Calu3 (cell line): ENCODE measurements around the gene BIRC6. TPM values are rescaled to one million over a fixed set of nuclear protein-coding genes. Genes with fewer than 3 reads are reported as not detected.

Experiments
- BruUV-seq: library from RNA; stranded (reverse); fragments of 400-500 nt; replicated peaks from 2 replicates; lab custom pipeline; 2021; lab: Mats Ljungman, UMichigan
- CTCF ChIA-PET: fragments of 300-600 bp; sonication (Branson Sonifier 250); formaldehyde crosslinking; loops from one replicate; lab custom pipeline; 2022; ENCODE audit warnings: antibody characterized with exemption; lab: Charles Lee
- DNase-seq: peaks from one replicate; pipeline ENCODE4 v3.0.0; 2022
- H3K27ac Mint-ChIP-seq: one replicate; pipeline ENCODE4 v1.8.0; 2022; ENCODE audit warnings: mixed read lengths; ENCODE audit not compliant: unreplicated experiment
- H3K27me3 Mint-ChIP-seq: one replicate; pipeline ENCODE4 v1.8.0; 2022; ENCODE audit warnings: mixed read lengths; ENCODE audit not compliant: unreplicated experiment
- H3K36me3 Mint-ChIP-seq: one replicate; pipeline ENCODE4 v1.8.0; 2022; ENCODE audit warnings: mild to moderate bottlenecking, moderate library complexity, mixed read lengths; ENCODE audit not compliant: insufficient read depth, unreplicated experiment
- H3K4me1 Mint-ChIP-seq: one replicate; pipeline ENCODE4 v1.8.0; 2022; ENCODE audit warnings: mild to moderate bottlenecking, low read depth, mixed read lengths; ENCODE audit not compliant: unreplicated experiment
- H3K4me3 Mint-ChIP-seq: one replicate; pipeline ENCODE4 v1.8.0; 2022; ENCODE audit warnings: mild to moderate bottlenecking, low read depth, moderate library complexity, mixed read lengths; ENCODE audit not compliant: unreplicated experiment
- H3K9me3 Mint-ChIP-seq: one replicate; pipeline ENCODE4 v1.8.0; 2022; ENCODE audit warnings: low read depth, mixed read lengths; ENCODE audit not compliant: unreplicated experiment
- CTCF ChIP-seq: fragments of 200-600 bp; IDR thresholded peaks from one replicate; pipeline ENCODE4 v1.8.0; 2022; ENCODE audit warnings: antibody characterized with exemption; ENCODE audit not compliant: unreplicated experiment
- intact Hi-C: fragments of 100-400 bp; cut with micrococcal nuclease; formaldehyde crosslinking; loops from one replicate; pipeline ENCODE4 v1.10.0; 2022; ENCODE audit not compliant: unreplicated experiment
- total RNA-seq: library from RNA; stranded (reverse); gene quantifications from 2 replicates; pipeline ENCODE4 v1.2.3, GENCODE V29; 2022

The BIRC6 gene
- total RNA-seq, 1 experiment from 2014 or later = 91.0 TPM

GRCh38 chr2:32404691-32405090, 47.9 kb downstream of the BIRC6 start:
- no TSS peak for BruUV-seq
- TF ChIP-seq CTCF = no peak
- Mint-ChIP-seq H3K36me3 (peaks cover 38% of the 10 kb centered on the region), H3K27ac (no peak overlapping the region), H3K4me1 (no peaks in the 10 kb centered on the region), H3K9me3 (no peaks in the 10 kb centered on the region), H3K27me3 (no peaks in the 10 kb centered on the region), H3K4me3 (no peak overlapping the region)
- no peak for DNase-seq
- CTCF ChIA-PET = no interaction called here
- intact Hi-C loops = no loop called here

- no peak for DNase-seq
- Mint-ChIP-seq H3K4me1 (peaks cover 7% of the 10 kb centered on the region), H3K4me3 (no peak overlapping the region), H3K27me3 (no peaks in the 10 kb centered on the region), H3K27ac (no peak overlapping the region), H3K9me3 (no peaks in the 10 kb centered on the region), H3K36me3 (peaks cover 20% of the 10 kb centered on the region)
- TF ChIP-seq CTCF = no peak
- CTCF ChIA-PET = no interaction called here
- intact Hi-C loops = no loop called here
- BruUV-seq = no TSS peak
Observed at GRCh38 chr2:32416519-32416918, 59.7 kb downstream of the BIRC6 start.

- Mint-ChIP-seq H3K4me1 (peaks cover 18% of the 10 kb centered on the region), H3K27ac (no peak overlapping the region), H3K27me3 (no peaks in the 10 kb centered on the region), H3K4me3 (no peak overlapping the region), H3K36me3 (peaks cover 12% of the 10 kb centered on the region), H3K9me3 (no peaks in the 10 kb centered on the region)
- BruUV-seq = no TSS peak
- CTCF ChIA-PET = no interaction called here
- intact Hi-C loops = no loop called here
- DNase-seq = no peak
- TF ChIP-seq CTCF = no peak
Observed at GRCh38 chr2:32417659-32418058, 60.8 kb downstream of the BIRC6 start.

- Mint-ChIP-seq H3K9me3 (no peaks in the 10 kb centered on the region), H3K27ac (no peak overlapping the region), H3K4me3 (no peak overlapping the region), H3K4me1 (peaks cover 28% of the 10 kb centered on the region), H3K27me3 (no peaks in the 10 kb centered on the region), H3K36me3 (peaks cover 12% of the 10 kb centered on the region)
- intact Hi-C loops = no loop called here
- TF ChIP-seq CTCF = no peak
- no peak for DNase-seq
- CTCF ChIA-PET = no interaction called here
- BruUV-seq = no TSS peak
Observed at GRCh38 chr2:32418778-32419177, 62.0 kb downstream of the BIRC6 start.
